DMS 273 treated with DMSO at 0.1 percent for 48 hours (cell line): Measurements from ENCODE around the gene GRIA3.

Source experiments
- DNase-seq: peaks from one replicate; lab custom pipeline; 2025; lab: John Stamatoyannopoulos, UW

Gene GRIA3

DNA sequence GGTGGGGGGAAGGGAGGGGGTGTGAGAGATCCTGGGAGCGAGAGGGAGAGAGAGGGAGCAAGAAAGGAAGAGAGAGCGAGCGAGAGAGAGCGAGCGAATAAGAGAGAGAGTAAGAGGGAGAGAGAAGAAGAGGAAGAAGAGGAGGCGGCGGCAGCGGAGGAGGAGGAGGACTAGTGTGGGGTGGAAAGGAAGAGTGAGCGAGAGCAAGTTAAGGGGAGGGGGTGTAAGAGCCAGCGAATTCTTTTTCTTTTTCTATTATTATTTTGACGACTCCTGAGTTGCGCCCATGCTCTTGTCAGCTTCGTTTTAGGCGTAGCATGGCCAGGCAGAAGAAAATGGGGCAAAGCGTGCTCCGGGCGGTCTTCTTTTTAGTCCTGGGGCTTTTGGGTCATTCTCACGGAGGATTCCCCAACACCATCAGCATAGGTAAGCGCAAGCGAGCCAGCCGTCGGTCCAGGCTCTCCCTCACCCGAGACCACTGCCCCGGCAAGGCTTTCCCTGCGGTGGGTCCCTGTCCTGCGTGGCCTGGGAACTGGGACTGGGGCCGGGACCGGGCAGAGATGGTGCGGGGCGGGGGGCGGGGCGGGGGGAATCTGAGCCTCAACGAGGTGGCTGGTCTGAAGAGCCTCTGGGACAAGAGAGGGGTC, at the start of gene GRIA3:
TSS of gene GRIA3 (plus strand) at position 60 of the 647 bp plus-strand sequence. CDS start at position 318, 258 bp downstream.
- no peak for DNase-seq

DNA sequence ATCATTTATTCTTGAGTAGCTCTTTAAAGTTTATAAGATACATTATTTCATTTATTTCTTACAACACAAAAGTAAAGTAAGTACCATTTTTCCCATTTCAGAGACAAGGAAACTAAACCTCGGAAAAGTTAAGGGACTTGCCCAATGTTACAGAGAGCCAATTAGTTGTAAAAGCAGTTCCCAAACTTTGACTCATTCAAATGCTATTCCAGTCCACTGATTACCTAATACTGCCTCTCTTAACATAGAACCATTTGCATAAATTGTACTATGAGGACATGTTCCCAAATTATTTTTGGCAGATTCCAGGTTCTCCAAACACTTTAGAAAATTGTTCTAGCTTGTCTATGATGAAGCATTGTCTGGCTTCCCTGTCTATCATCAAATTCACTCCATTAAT, 45.6 kb upstream of the GRIA3 start:
- DNase-seq = no peak

DNA sequence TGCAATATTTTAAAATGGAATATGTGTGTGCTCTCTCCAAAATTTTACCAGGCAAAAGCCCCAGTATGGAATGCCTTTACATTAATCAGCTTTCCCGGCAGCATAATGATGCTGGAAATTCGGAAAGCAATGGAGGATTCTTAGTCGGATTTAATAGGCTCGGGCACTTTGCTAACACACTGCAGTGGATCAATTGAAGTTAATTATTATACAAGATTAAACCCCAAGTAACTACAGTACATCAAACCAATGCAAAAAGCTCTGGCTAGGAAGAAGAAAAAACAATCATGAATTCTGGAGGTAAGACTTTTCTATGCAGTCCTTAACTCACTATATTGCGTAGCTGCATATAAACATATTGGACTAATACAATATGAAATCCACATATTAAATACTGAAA, 43.6 kb upstream of the GRIA3 start:
- DNase-seq = no peak

DNA sequence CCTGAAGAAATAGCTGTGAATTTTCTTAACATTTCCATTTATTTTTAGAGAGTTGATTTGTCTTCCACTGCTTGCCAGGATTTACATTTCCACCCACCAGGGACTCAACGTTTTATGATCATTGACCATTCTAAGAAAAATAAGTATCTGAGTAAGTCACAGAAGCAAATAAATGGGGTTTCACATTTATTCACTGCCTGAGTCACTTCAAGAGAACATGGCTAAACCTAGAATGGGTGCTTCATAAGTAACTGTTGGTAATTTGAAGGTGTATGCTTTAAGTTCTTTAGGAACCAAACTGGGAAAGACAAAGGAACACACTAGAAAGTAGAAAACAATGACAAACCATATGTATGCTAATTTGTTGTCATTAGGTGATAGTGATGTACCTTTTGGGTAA, 43.2 kb upstream of the GRIA3 start:
- DNase-seq = no peak

DNA sequence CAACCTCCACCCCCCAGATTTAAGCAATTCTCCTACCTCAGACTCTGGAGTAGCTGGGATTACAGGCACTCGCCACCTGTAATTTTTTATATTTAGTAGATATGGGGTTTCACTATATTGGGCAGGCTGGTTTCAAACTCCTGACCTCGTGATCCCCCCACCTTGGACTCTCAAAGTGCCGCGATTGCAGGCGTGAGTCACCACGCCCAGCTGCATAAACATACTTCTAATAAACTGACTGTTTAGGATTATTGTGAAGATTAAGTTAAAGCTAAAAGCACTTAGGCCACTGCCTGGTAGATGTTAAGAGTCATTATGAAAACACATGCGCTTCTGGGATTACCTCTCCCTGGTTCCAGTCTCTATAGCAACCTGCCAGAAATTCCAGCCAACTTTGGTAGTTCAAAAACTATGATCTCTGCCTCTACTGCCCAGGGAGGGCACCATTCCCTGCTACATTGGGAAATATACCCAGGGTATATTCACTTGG, 30.2 kb upstream of the GRIA3 start:
- DNase-seq = no peak

DNA sequence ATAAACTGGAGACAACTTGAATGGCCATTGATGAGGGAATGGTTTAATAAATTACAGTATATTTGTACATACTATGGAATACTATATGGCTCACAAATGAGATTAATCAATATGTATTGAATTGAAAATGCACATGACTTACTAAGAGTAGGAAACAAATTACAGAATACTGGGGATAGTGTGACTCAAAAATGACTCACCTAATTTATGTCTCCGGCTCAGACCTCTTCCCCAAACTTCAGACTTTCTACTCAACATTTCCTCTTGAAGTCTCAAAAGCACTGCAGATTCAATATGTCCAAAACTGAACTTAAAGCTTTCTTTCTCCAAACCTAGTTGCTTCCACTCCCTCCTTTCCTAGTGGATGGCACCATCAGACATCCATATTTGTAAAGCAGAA, 28.8 kb upstream of the GRIA3 start:
- DNase-seq = no peak

DNA sequence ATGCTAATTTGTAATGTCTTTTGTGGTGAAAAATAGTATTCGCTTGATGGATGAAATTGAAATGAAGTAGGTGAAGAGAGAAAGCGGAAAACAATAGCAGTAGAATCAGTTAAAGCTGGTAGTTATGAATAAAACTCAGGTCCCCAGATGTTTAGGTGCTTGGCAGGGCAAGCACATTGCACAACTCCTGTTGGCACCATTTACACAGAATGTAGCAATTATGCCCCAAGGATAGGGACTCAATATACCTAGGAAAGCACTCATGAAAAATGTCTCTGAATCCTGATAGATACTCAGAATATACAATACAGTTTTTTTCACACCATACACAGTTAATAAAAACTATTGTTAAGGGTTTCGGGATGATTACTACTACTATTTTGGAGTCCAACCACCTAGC, 26.5 kb upstream of the GRIA3 start:
- DNase-seq = no peak

DNA sequence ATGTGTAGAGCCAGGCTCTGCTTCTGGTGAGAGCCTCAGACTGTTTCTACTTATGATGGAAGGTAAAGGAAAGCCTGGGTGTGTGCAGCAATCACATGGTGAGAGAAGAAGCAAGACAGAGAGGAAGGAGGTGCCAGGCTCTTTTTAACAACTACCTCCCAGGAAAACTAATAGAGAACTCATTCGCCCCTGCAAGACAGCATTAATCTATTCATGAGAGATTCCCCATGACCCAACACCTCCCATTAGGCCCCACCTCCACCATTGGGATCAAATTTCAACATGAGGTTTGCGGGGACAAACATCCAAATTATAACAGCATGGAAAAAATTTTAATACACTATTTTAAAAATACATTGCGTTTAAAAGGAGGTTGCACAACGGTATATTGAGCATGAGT, 24.7 kb upstream of the GRIA3 start:
- DNase-seq = no peak

DNA sequence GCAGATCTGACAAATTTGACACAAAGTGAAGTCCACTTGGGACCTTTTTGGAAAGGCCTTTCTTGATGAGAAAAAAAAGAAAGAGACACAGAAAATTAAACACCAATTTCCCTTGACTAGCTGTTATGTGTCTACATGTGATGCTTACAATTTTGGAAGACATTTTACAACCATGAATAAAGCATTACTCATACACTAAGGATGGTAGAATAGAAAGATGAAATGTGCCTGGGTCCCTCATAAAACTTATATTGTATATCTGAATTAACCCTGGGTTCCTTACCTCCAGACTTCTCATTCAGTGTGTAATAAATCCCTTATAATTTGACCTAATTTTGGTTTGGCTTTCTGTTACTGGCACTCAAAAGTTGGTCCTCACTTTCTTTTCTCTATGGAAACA, 16.5 kb upstream of the GRIA3 start:
- DNase-seq = no peak

DNA sequence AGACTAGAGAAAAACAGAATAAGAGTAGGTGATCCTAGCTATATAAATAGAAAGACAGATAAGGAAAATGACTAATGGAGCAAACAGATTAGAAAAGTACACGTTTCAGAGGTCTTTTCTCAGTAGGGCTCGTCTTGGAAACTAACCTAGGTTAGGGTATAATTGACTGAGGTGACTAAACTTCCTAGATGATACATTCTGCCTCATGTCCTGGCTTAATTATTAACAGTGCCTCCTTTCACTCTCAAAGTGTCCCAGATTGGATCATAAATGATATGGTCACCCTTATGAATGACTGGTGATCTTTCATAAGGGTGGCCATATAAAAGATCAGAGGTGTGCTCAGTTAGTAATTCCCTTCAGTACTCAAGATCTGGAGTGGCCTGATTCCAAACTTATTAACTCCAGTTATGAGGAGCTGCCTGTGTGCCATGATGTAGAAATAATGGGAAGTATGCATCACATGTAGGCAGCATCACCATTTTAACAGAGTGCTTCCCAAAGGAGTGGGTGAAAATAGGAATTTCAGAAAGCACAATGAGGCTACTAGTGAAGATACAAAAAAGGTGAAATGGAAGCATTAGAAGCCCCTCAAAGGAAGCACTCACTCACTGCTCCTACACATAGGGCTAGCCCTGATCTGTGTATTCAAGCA, 14.7 kb upstream of the GRIA3 start:
- DNase-seq = no peak

DNA sequence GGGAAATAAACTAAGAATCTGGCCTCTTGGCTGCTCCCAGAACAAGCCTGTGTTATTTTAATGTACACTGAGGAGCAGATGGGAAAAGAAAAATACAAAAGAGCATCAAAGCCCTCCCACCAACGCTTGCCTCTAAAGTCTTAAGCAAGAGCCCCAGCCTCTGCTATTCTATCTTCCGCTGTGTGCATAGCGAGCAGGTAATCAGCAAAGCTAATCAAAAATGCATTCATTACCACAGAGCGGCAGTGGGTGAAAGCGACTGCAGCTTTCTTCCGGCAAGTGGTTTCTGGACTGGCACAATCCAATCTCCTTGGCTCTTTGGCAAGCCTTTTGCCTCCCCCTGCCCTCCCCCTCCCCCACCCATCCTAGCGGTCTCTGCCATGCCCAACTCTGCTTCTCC, 13.5 kb upstream of the GRIA3 start:
- DNase-seq = no peak

DNA sequence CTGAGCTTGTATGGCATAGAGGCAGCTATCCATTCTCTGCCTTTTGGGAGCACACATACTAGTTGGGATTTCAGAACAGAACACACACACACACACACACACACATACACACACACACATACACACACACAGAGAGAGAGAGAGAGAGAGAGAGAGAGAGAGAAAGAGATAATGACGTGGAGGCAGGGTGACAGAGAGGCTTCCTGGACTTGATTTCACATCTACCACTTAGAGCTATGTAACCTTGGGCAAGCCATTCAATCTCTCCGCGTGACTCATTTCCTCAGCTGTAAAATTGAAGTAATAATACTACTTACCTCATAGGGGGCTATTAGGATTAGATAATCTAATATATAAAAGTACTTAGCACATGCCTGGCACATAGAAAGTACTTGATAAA, 12.3 kb upstream of the GRIA3 start:
- DNase-seq = no peak

DNA sequence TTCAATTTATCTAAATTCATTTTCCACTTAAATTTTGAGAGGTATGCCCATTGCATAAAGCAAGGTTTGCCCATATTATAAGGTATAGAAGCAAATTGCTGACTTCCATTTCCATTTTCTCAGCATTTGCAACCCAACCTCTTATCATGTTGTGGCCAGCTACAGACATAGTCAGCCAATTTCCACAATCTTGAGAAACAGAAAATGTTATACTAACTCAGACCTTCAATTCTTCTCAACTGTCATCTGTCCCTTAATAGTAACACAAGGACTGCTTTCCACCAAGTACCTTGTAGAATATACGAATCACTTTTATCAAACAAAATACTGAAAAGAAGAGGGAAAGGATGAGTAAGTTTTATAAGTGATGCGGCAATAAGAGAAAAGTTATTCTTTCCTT, 11.2 kb upstream of the GRIA3 start:
- no peak for DNase-seq

DNA sequence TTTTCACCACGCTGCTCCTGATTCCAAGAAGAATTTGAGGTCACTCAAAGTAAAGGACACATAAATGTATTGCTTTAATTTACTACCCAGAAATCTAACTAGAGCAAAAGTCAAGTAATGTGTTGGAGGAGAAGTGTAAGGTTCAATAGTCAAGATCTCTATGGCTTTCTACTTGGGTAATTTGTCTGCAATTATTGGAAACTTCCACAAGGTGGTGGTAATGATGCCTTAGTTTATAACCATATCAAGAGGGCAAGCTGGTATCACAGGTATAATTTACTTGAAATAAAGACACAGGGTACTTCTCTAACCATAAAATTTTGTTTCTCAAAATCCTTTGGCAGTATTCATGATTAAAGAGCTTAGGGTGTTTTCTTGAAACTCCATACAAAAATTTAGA, 10.2 kb upstream of the GRIA3 start:
- no peak for DNase-seq

DNA sequence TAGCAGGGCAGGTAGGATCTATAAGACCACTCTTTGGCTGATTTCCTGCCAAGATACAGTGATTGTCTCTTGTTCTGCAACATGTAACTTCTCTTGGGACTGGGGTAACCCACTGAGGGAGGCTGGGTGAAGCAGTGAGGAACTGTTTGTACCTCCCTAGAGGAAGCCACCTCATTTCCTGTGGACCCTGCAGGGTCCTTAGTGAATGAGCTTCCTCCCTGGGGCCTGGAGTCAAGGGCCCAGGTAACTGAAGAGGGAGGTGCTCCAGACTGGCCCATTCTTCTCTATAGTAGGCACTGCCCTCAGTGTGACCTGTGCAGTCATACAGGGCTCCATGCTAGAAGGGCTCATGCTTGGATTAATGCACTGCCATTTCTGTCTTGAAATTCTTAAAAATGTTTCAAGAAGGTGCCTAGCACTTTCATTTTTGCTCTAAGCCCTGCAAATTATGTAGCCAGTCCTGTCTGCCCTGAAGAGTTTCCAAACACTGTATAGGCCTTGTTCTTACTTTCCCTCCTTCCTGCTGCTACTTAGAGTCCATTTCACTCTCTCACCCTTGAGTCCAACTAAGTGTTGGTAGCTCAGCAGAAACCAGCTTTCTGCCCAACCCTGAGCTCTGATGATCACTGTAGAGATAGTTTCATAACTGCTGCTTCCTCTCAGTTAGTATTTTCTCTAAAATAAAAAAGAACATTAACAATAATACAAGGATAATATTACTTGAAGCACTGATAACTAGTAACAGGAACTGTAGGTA, 8.5 kb upstream of the GRIA3 start:
- DNase-seq = no peak

DNA sequence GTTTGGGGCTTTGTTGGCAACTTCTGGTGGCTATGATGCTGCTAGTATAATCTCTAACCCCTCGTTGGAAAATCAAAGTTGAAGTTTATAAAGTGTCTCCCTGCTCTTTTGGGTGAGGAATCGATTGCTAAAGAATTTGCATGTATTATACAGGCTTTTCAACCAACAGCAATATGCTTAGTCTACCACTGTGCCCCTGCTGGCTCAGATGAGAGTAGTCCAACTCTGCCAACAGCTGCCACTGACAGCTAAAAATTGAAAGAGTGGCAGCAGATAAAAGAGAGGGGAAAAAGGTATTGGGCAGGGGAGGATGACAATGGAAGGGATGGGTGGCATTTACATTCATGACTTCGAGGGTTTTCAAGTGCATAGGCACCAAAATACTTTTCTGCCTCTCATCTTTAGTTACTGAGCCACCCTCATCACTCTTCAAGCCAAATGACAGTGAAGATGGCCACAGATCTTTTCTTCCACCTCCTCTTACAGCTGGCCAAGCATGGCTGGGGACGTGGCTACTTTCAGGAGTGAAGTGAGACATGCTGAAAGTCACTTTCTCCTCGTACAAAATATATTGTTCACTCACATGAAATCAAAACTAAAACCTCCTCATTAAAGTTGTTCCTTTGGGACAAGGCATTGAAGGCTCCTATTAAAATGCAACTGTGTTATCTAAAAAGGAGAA, 2.7 kb upstream of the GRIA3 start:
- DNase-seq = no peak

DNA sequence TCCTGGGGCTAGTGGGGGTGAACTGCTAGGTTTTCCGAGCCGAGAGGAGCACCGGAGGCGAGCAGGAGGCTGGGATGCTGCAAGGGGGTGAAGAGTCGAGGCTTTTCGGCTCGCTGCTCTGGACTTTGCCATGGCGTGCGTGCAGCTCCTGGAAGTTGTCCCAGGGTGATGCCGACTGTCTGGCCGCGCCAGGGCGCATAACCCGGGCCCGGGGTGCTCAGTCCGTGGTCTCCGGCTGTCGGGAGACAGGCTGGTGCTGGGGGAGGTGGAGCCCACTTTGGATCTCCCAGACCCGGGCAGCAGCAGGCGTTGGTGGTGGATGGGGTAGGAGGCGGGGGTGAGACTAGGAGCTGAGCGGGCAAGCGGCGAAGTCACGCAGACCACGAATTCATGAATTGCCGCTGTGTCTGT, 793 bp downstream of the GRIA3 start:
- no peak for DNase-seq

DNA sequence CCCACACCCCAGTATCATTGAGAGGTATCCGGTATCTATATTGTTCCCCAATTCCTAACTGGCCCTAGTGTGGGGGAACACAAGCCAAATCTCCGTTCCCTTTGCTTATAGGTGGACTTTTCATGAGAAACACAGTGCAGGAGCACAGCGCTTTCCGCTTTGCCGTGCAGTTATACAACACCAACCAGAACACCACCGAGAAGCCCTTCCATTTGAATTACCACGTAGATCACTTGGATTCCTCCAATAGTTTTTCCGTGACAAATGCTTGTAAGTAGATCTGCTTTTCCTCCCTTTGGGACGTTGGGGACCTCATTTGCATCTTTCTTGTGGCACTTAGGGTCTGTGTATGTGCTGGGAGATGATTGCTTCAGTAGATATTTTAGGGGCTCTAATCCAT, 1.6 kb downstream of the GRIA3 start:
- no peak for DNase-seq

DNA sequence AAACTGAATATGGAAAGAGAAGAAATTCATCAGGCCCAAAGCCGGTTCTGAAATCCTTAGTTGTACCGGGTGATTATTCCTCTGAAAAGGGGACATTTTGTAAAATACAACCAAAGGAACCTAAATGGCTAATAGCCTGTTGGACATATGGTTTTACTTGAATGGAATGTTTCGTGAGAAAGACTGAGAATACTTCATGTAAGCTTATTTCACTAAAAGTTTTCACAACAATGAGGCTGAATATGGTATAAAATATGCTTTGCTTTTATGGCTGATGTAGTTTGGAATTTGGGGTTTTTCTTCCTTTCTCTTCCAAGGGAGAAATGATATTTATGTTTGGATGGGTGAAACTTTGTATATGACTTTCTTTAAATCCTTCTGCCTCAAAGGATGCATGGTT, 2.7 kb downstream of the GRIA3 start:
- no peak for DNase-seq

DNA sequence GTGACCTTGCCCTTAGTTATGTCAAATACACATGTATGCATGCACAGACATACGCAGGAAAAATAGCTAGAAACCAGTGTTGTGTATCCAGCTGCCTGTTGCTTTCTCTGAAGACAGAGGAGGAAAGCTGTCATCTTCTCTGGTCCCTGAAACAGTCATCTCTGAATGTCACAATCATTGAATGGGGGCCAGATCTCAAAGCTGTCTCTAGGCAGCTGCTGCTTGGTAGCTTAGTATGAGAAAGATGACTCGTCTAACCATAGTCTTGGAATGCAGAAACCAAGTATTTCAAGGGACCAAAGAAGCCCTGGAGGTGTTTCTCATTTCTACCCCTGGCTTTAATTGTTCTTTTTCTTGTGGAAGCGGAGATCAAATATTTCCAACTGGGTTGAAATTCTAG, 4.0 kb downstream of the GRIA3 start:
- no peak for DNase-seq

DNA sequence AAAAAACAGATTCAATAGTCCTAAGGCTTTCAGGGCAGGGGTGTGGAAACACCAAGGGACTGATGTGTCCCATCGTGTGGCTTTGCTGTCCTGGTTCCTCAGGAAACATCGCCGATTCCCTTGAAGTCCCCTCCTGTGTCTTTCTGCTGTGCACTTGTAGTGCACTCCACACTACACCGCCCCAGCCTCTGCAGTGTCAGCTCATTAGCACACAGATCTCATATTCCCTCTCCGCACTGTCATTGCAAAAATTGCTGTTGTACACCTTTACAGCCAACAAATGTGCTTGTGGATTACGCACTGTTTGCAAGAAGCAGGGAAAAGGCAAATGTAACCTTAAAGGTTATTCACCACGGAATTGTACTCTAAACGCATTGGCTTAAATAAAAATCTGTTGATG, 5.3 kb downstream of the GRIA3 start:
- DNase-seq = no peak

DNA sequence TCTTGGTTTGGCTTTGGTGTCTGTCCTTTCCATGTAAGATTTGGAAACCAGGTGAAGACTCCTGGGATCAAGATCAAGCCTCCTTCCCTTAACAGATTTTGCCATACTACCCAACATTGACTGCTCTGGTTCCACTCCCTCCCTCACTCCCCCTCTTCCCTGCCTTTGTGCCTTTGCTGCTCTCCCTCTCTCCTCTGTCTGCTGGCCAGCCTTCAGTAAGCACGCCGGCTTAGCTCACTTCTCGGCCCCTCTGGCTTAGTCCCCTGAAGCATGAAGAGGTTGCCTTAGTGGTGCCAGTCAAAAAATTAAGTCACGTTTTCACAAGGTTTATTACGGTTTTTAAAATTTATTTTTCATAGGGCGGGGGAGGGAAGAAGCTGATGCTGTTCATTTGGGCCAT, 6.0 kb downstream of the GRIA3 start:
- DNase-seq = no peak

DNA sequence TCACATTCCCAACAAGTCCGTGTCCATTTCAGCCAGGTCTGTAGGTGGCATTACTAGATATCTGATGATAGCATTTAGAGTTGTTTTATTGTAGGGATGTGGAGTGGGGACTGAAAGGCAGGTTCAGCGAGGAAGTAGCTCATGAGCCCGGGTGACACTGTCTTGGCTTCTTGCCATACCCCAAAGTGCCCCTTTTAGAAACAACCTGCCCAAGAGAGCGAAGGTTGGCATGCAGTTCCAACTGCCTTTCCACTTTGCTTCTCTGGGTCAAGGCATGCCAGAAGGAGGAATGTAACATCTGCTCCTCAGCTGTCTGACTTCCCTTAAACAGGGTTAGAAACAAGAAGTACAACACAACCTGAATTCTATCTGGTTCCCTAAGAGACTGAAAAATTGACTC, 9.0 kb downstream of the GRIA3 start:
- no peak for DNase-seq
